ENCODE data around the gene CRYBA2. TPM values are rescaled to one million over a fixed set of nuclear protein-coding genes. Genes with fewer than 3 reads are reported as not detected.

The CRYBA2 gene
- total RNA-seq, 1 experiment from 2014 or later = not detected

- ATAC-seq (peak; percentile 50), DNase-seq (ENCODE audit: low read depth, low spot score) (peak; percentile 40)
- no peaks in the 10 kb centered on the region for H3K9me2 ChIP-seq (ENCODE audit: insufficient read depth)
- CTCF ChIA-PET = interaction anchor here (0.7 to 3.5 kb wide), 27 partner anchors 9 to 506 kb away, joined by 3 to 42 read pairs (median 4); partner anchors contain the start of genes CDK5R2, CNPPD1, DNAJB2 and GMPPA
- H2AFZ ChIP-seq (ENCODE audit: low read depth, low read length, poor library complexity, severe bottlenecking) = peak overlapping the region; percentile 86
- RAD21 ChIA-PET (ENCODE audit: low non-redundant PET in 1 of 2, low total read pairs in 2 of 2, uncharacterized antibody in 2 of 2, unreplicated experiment in 2 of 2) = interaction anchor here in 1 of 2 experiments (1.5 kb wide), 1 partner anchor 22 kb away, joined by 5 read pairs; no protein-coding TSS in a partner anchor
- no peaks in the 10 kb centered on the region for H4K20me1 ChIP-seq (ENCODE audit: insufficient read depth)
- no peak for TF ChIP-seq SP1 (IDR thresholded peaks at IDR 0.05; ENCODE audit: low read depth)
- peak; percentile 47 for TF ChIP-seq YY1 (IDR thresholded peaks at IDR 0.05; ENCODE audit: extremely low read depth, insufficient replicate concordance, low read depth, low read length)
- TF ChIP-seq POLR2AphosphoS5 (IDR thresholded peaks at IDR 0.05; ENCODE audit: low read depth, low read length) = peak; percentile 63
- no TSS peak for BruUV-seq (replicated peaks)
- peak overlapping the region; percentile 51 for H3K27ac ChIP-seq (ENCODE audit: low read depth, low read length)
- no peaks in the 10 kb centered on the region for H3K36me3 ChIP-seq (ENCODE audit: control insufficient read depth in 1 of 2, insufficient read depth in 2 of 2, low read length in 2 of 2)
- POLR2A ChIA-PET = interaction anchor here (0.7 to 1.6 kb wide), 7 partner anchors 9 to 158 kb away, joined by 3 to 9 read pairs (median 4); no protein-coding TSS in a partner anchor
- no peaks in the 10 kb centered on the region for H3K79me2 ChIP-seq (ENCODE audit: insufficient read depth, low read length)
- intact Hi-C loops (cut with micrococcal nuclease) = loop anchor here (1.0 to 2.0 kb wide), 2 partner anchors 125 to 148 kb away; no protein-coding TSS in a partner anchor
- H3K4me2 ChIP-seq (ENCODE audit: low read length) = peak overlapping the region; percentile 96
- H3K27me3 ChIP-seq (ENCODE audit: insufficient read depth, low read length) = no peaks in the 10 kb centered on the region
- peaks cover 9 to 35% of the 10 kb centered on the region in 2 experiments; a peak in 3 of 4 replicates for H3K4me1 ChIP-seq (ENCODE audit: control insufficient read depth in 1 of 2, insufficient read depth in 2 of 2, low read length in 2 of 2)
- peak overlapping the region; percentile 56 to 68 for H3K4me3 ChIP-seq (replicated peaks in 1 of 2; ENCODE audit: low read depth in 1 of 2, low read length in 2 of 2)
- H3K9ac ChIP-seq (ENCODE audit: low read length) = peak overlapping the region; percentile 64
- no peaks in the 10 kb centered on the region for H3K9me3 ChIP-seq (ENCODE audit: control insufficient read depth in 1 of 2, insufficient read depth in 1 of 2, low read depth in 1 of 2, low read length in 2 of 2)
These were observed 8.6 kb upstream of the CRYBA2 start for GRCh38 chr2:219001577-219002394.

DNA sequence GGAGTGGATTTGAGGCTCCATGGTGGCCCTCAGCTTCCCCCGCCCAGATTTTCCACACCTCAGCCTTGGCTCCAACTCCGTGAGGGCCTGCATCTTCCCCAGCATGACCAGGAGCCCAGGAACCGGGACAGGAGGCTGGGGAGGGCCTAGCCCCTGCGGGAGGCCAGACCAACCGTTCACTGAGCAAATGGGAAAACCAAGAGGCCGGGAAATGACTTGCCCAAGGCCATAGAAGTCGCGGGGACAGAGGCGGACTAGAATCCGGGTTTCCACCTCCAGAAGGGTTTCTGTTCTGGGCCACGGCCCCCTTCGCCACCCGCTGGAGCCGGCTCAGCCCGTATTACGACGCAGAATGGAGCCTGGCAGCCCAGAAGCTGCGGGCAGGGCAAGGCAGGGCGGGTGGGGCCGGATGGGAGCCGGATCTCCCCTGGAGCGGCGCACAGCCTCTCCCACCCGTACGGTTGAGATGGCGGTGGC lies 7.9 kb upstream of the CRYBA2 start:
- no peak overlapping the region for H3K4me3 ChIP-seq (replicated peaks in 1 of 2; ENCODE audit: low read depth in 1 of 2, low read length in 2 of 2)
- intact Hi-C loops (cut with micrococcal nuclease) = no loop called here
- ATAC-seq (no peak), DNase-seq (ENCODE audit: low read depth, low spot score) (no peak)
- no peak overlapping the region for H3K27ac ChIP-seq (ENCODE audit: low read depth, low read length)
- BruUV-seq (replicated peaks) = no TSS peak
- CTCF ChIA-PET = interaction anchor here (0.8 to 3.5 kb wide), 10 partner anchors 10 to 153 kb away, joined by 4 to 42 read pairs (median 6); partner anchors contain the start of gene CDK5R2
- no peaks in the 10 kb centered on the region for H3K9me3 ChIP-seq (ENCODE audit: control insufficient read depth in 1 of 2, insufficient read depth in 1 of 2, low read depth in 1 of 2, low read length in 2 of 2)
- peaks cover 9 to 41% of the 10 kb centered on the region in 2 experiments; a peak in 3 of 4 replicates for H3K4me1 ChIP-seq (ENCODE audit: control insufficient read depth in 1 of 2, insufficient read depth in 2 of 2, low read length in 2 of 2)
- POLR2A ChIA-PET = interaction anchor here (0.9 to 1.6 kb wide), 6 partner anchors 9 to 158 kb away, joined by 3 to 9 read pairs (median 4); no protein-coding TSS in a partner anchor
- no peaks in the 10 kb centered on the region for H3K27me3 ChIP-seq (ENCODE audit: insufficient read depth, low read length)
- no peak for TF ChIP-seq POLR2A (IDR thresholded peaks at IDR 0.05; ENCODE audit: borderline replicate concordance, extremely low read depth, insufficient read depth, insufficient read length)
- RAD21 ChIA-PET (ENCODE audit: low non-redundant PET in 1 of 2, low total read pairs in 2 of 2, uncharacterized antibody in 2 of 2, unreplicated experiment in 2 of 2) = no interaction called here
- no peaks in the 10 kb centered on the region for H3K9me2 ChIP-seq (ENCODE audit: insufficient read depth)
- H3K36me3 ChIP-seq (ENCODE audit: control insufficient read depth in 1 of 2, insufficient read depth in 2 of 2, low read length in 2 of 2) = no peaks in the 10 kb centered on the region
- H4K20me1 ChIP-seq (ENCODE audit: insufficient read depth) = no peaks in the 10 kb centered on the region
- no peak overlapping the region for H2AFZ ChIP-seq (ENCODE audit: low read depth, low read length, poor library complexity, severe bottlenecking)
- peak overlapping the region; percentile 96; the same call in 1 of the 2 replicates for H3K4me2 ChIP-seq (ENCODE audit: low read length)
- no peak overlapping the region for H3K9ac ChIP-seq (ENCODE audit: low read length)
- no peaks in the 10 kb centered on the region for H3K79me2 ChIP-seq (ENCODE audit: insufficient read depth, low read length)

All from HCT116 (cell line).